Upper lobe of left lung (tissue), 6 donors: ENCODE measurements around the gene AP5Z1. TPM values are rescaled to one million over a fixed set of nuclear protein-coding genes. Genes with fewer than 3 reads are reported as not detected.

Source experiments
- ATAC-seq, 2 donors: fragments of 200-7000 bp; cut with Tn5 transposase; one replicate each; pipeline ENCODE4 v1.9.1; 2022; ENCODE audit warnings: mild to moderate bottlenecking in 2 of 2, moderate library complexity in 2 of 2; ENCODE audit not compliant: low FRiP score in 2 of 2
- DNase-seq, 2 donors: peaks; one replicate each; pipeline ENCODE4 v3.0.0-alpha.2; 2019 to 2020
- H3K27ac ChIP-seq, 4 donors: fragments of 200-600 bp; sonication (generic); one replicate each; pipeline ENCODE4 v1.5.1; 2016 to 2019
- H3K27me3 ChIP-seq, 4 donors: fragments of 200-600 bp; sonication (generic); one replicate each; pipeline ENCODE4 v1.5.1; 2017 to 2019
- H3K36me3 ChIP-seq, 4 donors: fragments of 200-600 bp; sonication (generic); one replicate each; pipeline ENCODE4 v1.5.1; 2016 to 2019
- H3K4me1 ChIP-seq, 4 donors: fragments of 200-600 bp; sonication (generic); one replicate each; pipeline ENCODE4 v1.5.1; 2018 to 2019
- H3K4me3 ChIP-seq, 4 donors: fragments of 200-600 bp; sonication (generic); one replicate each; pipeline ENCODE4 v1.5.1; 2017 to 2019; ENCODE audit warnings: mild to moderate bottlenecking in 2 of 4, moderate library complexity in 1 of 4
- H3K9me3 ChIP-seq, 4 donors: fragments of 200-600 bp; sonication (generic); one replicate each; pipeline ENCODE4 v1.5.1; 2018 to 2019
- CTCF ChIP-seq, 6 experiments: fragments of 450-650 bp in 4 of 6; fragments of 200-600 bp in 2 of 6; sonication (generic) in 2 of 6; IDR thresholded peaks; one replicate each; pipeline ENCODE4 v1.5.1; 2016 to 2019; ENCODE audit warnings: antibody characterized with exemption in 6 of 6
- EP300 ChIP-seq, 4 donors: sonication (generic); formaldehyde crosslinking; IDR thresholded peaks; one replicate each; pipeline ENCODE4 v1.5.1; 2017; ENCODE audit warnings: antibody characterized with exemption in 4 of 4, control low read depth in 2 of 4
- POLR2A ChIP-seq, 4 donors: fragments of 450-650 bp; IDR thresholded peaks; one replicate each; pipeline ENCODE4 v1.5.1; 2016 to 2017; ENCODE audit warnings: antibody characterized with exemption in 4 of 4, mild to moderate bottlenecking in 2 of 4
- POLR2AphosphoS5 ChIP-seq, 2 donors: sonication (generic); formaldehyde crosslinking; IDR thresholded peaks; one replicate each; pipeline ENCODE4 v1.5.1; 2017; ENCODE audit warnings: antibody characterized with exemption in 2 of 2
- WGBS, 2 donors: methylation state at CpG; one replicate each; pipeline ENCODE4 v1.1.5; 2017 to 2018; 5-methylcytosine and 5-hydroxymethylcytosine counted together
- total RNA-seq, 6 donors: library from RNA; depleted of rRNA in 4 of 6; stranded (reverse); fragments of >200 nt in 4 of 6; gene quantifications; one replicate each; pipeline versions ENCODE4 v1.1.0 to v1.2.1, GENCODE V29; 2016 to 2021
- donor health status: DM: no; HTN: no; CAD: no; lungs with moderate emphysema.
- donor health status: DM: no; HTN: yes; CAD: no; lungs with severe emphysema.

Gene AP5Z1
- total RNA-seq, 6 donors from 2014 or later = 23.4 to 152 (median 52.1) TPM

- H3K36me3 ChIP-seq = peaks cover 24 to 76% (median 74%) of the 10 kb centered on the region in 4 donors
- TF ChIP-seq POLR2A (IDR thresholded peaks at IDR 0.05) = no peak
- no peak for TF ChIP-seq EP300 (IDR thresholded peaks at IDR 0.05)
- no peak for TF ChIP-seq CTCF (IDR thresholded peaks at IDR 0.05)
- no peak for TF ChIP-seq POLR2AphosphoS5 (IDR thresholded peaks at IDR 0.05)
- WGBS, 2 donors = 88 to 92% methylated on average over 12 to 16 of the region's 16 CpGs
These were observed 7.8 kb downstream of the AP5Z1 start for GRCh38 chr7:4783292-4783652.

GRCh38 chr7:4783762-4784351 is 8.4 kb downstream of the AP5Z1 start:
- peaks cover 29 to 82% (median 79%) of the 10 kb centered on the region in 4 donors for H3K36me3 ChIP-seq

More at GRCh38 chr7:4783292-4783652, 7.8 kb downstream of the AP5Z1 start:
- Histone ChIP-seq H3K4me3 (no peak overlapping the region), H3K27me3 (no peaks in the 10 kb centered on the region), H3K9me3 (no peaks in the 10 kb centered on the region), H3K4me1 (peaks cover 0 to 2% (median 2%) of the 10 kb centered on the region in 4 donors), H3K27ac (no peak overlapping the region)
- DNase-seq (no peak), ATAC-seq (no peak)

GRCh38 chr7:4784799-4785198 is 9.4 kb downstream of the AP5Z1 start:
- DNase-seq (peak in 1 of 2 donors; percentile 68), ATAC-seq (no peak)
- Histone ChIP-seq H3K4me1 (no peaks in the 10 kb centered on the region), H3K27me3 (no peaks in the 10 kb centered on the region), H3K27ac (no peak overlapping the region), H3K36me3 (peaks cover 29 to 91% (median 85%) of the 10 kb centered on the region in 4 donors), H3K9me3 (no peaks in the 10 kb centered on the region), H3K4me3 (no peak overlapping the region)
- 87 to 88% methylated on average over 9 to 16 of the region's 19 CpGs for WGBS, 2 donors
- TF ChIP-seq POLR2AphosphoS5 (IDR thresholded peaks at IDR 0.05) = no peak
- no peak for TF ChIP-seq EP300 (IDR thresholded peaks at IDR 0.05)
- no peak for TF ChIP-seq POLR2A (IDR thresholded peaks at IDR 0.05)
- no peak for TF ChIP-seq CTCF (IDR thresholded peaks at IDR 0.05)

More at GRCh38 chr7:4783762-4784351, 8.4 kb downstream of the AP5Z1 start:
- H3K9me3 ChIP-seq = no peaks in the 10 kb centered on the region
- WGBS, 2 donors = 90 to 94% methylated on average over 32 to 39 of the region's 40 CpGs
- TF ChIP-seq EP300 (IDR thresholded peaks at IDR 0.05) = no peak
- TF ChIP-seq CTCF (IDR thresholded peaks at IDR 0.05) = no peak
- no peak for TF ChIP-seq POLR2A (IDR thresholded peaks at IDR 0.05)
- no peak for TF ChIP-seq POLR2AphosphoS5 (IDR thresholded peaks at IDR 0.05)
- ATAC-seq (no peak), DNase-seq (peak in 1 of 2 donors; percentile 79)
- H3K4me1 ChIP-seq = no peaks in the 10 kb centered on the region
- H3K4me3 ChIP-seq = no peak overlapping the region
- no peak overlapping the region for H3K27ac ChIP-seq
- H3K27me3 ChIP-seq = no peaks in the 10 kb centered on the region

- ATAC-seq = no peak
- no peak overlapping the region for H3K27ac ChIP-seq
- TF ChIP-seq POLR2AphosphoS5 (IDR thresholded peaks at IDR 0.05) = no peak
- TF ChIP-seq EP300 (IDR thresholded peaks at IDR 0.05) = no peak
- no peak for TF ChIP-seq POLR2A (IDR thresholded peaks at IDR 0.05)
- TF ChIP-seq CTCF (IDR thresholded peaks at IDR 0.05) = no peak
- no peaks in the 10 kb centered on the region for H3K27me3 ChIP-seq
- WGBS, 2 donors = 91 to 93% methylated on average over 20 of the region's 20 CpGs
- H3K9me3 ChIP-seq = no peaks in the 10 kb centered on the region
- H3K4me3 ChIP-seq = no peak overlapping the region
- DNase-seq = peak in 1 of 2 donors; percentile 80
- H3K4me1 ChIP-seq = no peaks in the 10 kb centered on the region
- peaks cover 29 to 97% (median 90%) of the 10 kb centered on the region in 4 donors for H3K36me3 ChIP-seq
These were observed 9.9 kb downstream of the AP5Z1 start for GRCh38 chr7:4785371-4785770.

- no peak overlapping the region for H3K27ac ChIP-seq
- peak in 1 of 2 donors; percentile 54 for DNase-seq
- H3K9me3 ChIP-seq = no peaks in the 10 kb centered on the region
- no peak for TF ChIP-seq POLR2A (IDR thresholded peaks at IDR 0.05)
- TF ChIP-seq POLR2AphosphoS5 (IDR thresholded peaks at IDR 0.05) = no peak
- no peak for TF ChIP-seq EP300 (IDR thresholded peaks at IDR 0.05)
- no peak for TF ChIP-seq CTCF (IDR thresholded peaks at IDR 0.05)
- H3K27me3 ChIP-seq = no peaks in the 10 kb centered on the region
- no peak for ATAC-seq
- WGBS, 2 donors = 92 to 98% methylated on average over 8 to 17 of the region's 17 CpGs
- H3K4me3 ChIP-seq = no peak overlapping the region
- H3K36me3 ChIP-seq = peaks cover 29 to 100% (median 94%) of the 10 kb centered on the region in 4 donors
- H3K4me1 ChIP-seq = no peaks in the 10 kb centered on the region
These were observed 10.6 kb downstream of the AP5Z1 start for GRCh38 chr7:4786015-4786414.
